Astrocyte (in vitro differentiated cells and primary cell): Measurements from ENCODE around the gene APBA2. TPM values are rescaled to one million over a fixed set of nuclear protein-coding genes. Genes with fewer than 3 reads are reported as not detected.

Experiments used
- DNase-seq: peaks from one replicate; pipeline ENCODE4 v3.0.0-alpha.2; 2010; ENCODE audit warnings: low read depth
- FAIRE-seq: peaks from 2 replicates; lab custom pipeline; 2011; peaks lifted over from hg19 to GRCh38; lab: Jason Lieb, UNC
- H2AFZ ChIP-seq: 2 replicates; pipeline ENCODE4 v1.6.0; 2012; ENCODE audit warnings: low read depth, low read length, inconsistent platforms
- H3K27ac ChIP-seq: 2 replicates; pipeline ENCODE4 v1.5.1; 2011; ENCODE audit warnings: low read depth, low read length, inconsistent platforms
- H3K27me3 ChIP-seq: 2 replicates; pipeline ENCODE4 v1.6.0; 2011; ENCODE audit warnings: low read length, inconsistent platforms; ENCODE audit not compliant: insufficient read depth
- H3K36me3 ChIP-seq: 2 replicates; pipeline ENCODE4 v1.5.1; 2011; ENCODE audit warnings: low read length, inconsistent platforms; ENCODE audit not compliant: insufficient read depth
- H3K4me1 ChIP-seq: 2 replicates; pipeline ENCODE4 v1.5.1; 2011; ENCODE audit warnings: low read length, inconsistent platforms; ENCODE audit not compliant: insufficient read depth
- H3K4me2 ChIP-seq: 2 replicates; pipeline ENCODE4 v1.6.0; 2012; ENCODE audit warnings: low read length, inconsistent platforms
- H3K4me3 ChIP-seq: 2 replicates; pipeline ENCODE4 v1.5.1; 2011; ENCODE audit warnings: low read depth, mild to moderate bottlenecking, low read length, inconsistent platforms; ENCODE audit not compliant: insufficient read depth
- H3K79me2 ChIP-seq: 2 replicates; pipeline ENCODE4 v1.6.0; 2012; ENCODE audit warnings: mild to moderate bottlenecking, low read length, inconsistent platforms; ENCODE audit not compliant: insufficient read depth
- H3K9ac ChIP-seq: 2 replicates; pipeline ENCODE4 v1.6.0; 2012; ENCODE audit warnings: mild to moderate bottlenecking, low read length, inconsistent platforms
- H3K9me3 ChIP-seq: 2 replicates; pipeline ENCODE4 v1.5.1; 2012; ENCODE audit warnings: low read depth, mild to moderate bottlenecking, low read length, inconsistent platforms; ENCODE audit not compliant: insufficient read depth
- H4K20me1 ChIP-seq: 2 replicates; pipeline ENCODE4 v1.6.0; 2012; ENCODE audit warnings: low read length, inconsistent platforms; ENCODE audit not compliant: insufficient read depth
- H3K27ac Mint-ChIP-seq: one replicate; pipeline ENCODE4 v1.8.0; 2021; ENCODE audit warnings: mild to moderate bottlenecking, mixed read lengths; ENCODE audit not compliant: unreplicated experiment
- H3K27me3 Mint-ChIP-seq: one replicate; pipeline ENCODE4 v1.8.0; 2021; ENCODE audit warnings: low read depth, mixed read lengths; ENCODE audit not compliant: unreplicated experiment
- H3K36me3 Mint-ChIP-seq: one replicate; pipeline ENCODE4 v1.8.0; 2021; ENCODE audit warnings: low read depth, mixed read lengths; ENCODE audit not compliant: unreplicated experiment
- H3K4me1 Mint-ChIP-seq: one replicate; pipeline ENCODE4 v1.8.0; 2021; ENCODE audit warnings: low read depth, mixed read lengths; ENCODE audit not compliant: unreplicated experiment
- H3K4me3 Mint-ChIP-seq: one replicate; pipeline ENCODE4 v1.8.0; 2021; ENCODE audit warnings: mild to moderate bottlenecking, moderate library complexity, mixed read lengths; ENCODE audit not compliant: unreplicated experiment
- H3K9me3 Mint-ChIP-seq: one replicate; pipeline ENCODE4 v1.8.0; 2021; ENCODE audit warnings: mild to moderate bottlenecking, mixed read lengths; ENCODE audit not compliant: unreplicated experiment
- CTCF ChIP-seq: IDR thresholded peaks from 2 replicates; pipeline ENCODE4 v1.5.1; 2011; ENCODE audit warnings: low read depth, mild to moderate bottlenecking, inconsistent platforms, low read length, moderate library complexity; ENCODE audit not compliant: insufficient read depth
- EZH2 ChIP-seq: IDR thresholded peaks from 2 replicates; pipeline ENCODE4 v1.6.1; 2012; ENCODE audit warnings: mild to moderate bottlenecking, low read length, inconsistent platforms; ENCODE audit not compliant: insufficient read depth
- total RNA-seq: library from RNA; stranded (reverse); gene quantifications from 2 replicates; pipeline ENCODE4 v1.2.1, GENCODE V29; 2021

The APBA2 gene
- total RNA-seq, 1 donor from 2014 or later, result 15.2 TPM

GRCh38 chr15:28901987-28902745, 16.4 kb downstream of the APBA2 start:
- H3K27me3 Mint-ChIP-seq, result peaks cover 2% of the 10 kb centered on the region
- H3K4me1 Mint-ChIP-seq, result peaks cover 1% of the 10 kb centered on the region
- H3K36me3 ChIP-seq, result no peaks in the 10 kb centered on the region
- no peak overlapping the region for H3K4me3 Mint-ChIP-seq
- no peak overlapping the region for H2AFZ ChIP-seq
- no peaks in the 10 kb centered on the region for H3K9me3 ChIP-seq
- H3K4me3 ChIP-seq, result no peak overlapping the region
- H3K27me3 ChIP-seq, result no peaks in the 10 kb centered on the region
- FAIRE-seq, result no peak
- no peaks in the 10 kb centered on the region for H3K9me3 Mint-ChIP-seq
- TF ChIP-seq EZH2, result no peak
- no peaks in the 10 kb centered on the region for H3K4me1 ChIP-seq
- no peak overlapping the region for H3K27ac ChIP-seq
- no peak overlapping the region for H3K4me2 ChIP-seq
- H4K20me1 ChIP-seq, result peaks cover 44% of the 10 kb centered on the region
- peaks cover 52% of the 10 kb centered on the region for H3K79me2 ChIP-seq
- no peak overlapping the region for H3K27ac Mint-ChIP-seq
- H3K9ac ChIP-seq, result no peak overlapping the region
- H3K36me3 Mint-ChIP-seq, result no peaks in the 10 kb centered on the region
- no peak for DNase-seq

- TF ChIP-seq EZH2 (no peak), CTCF (no peak)
- Mint-ChIP-seq H3K27ac (no peak overlapping the region), H3K9me3 (no peaks in the 10 kb centered on the region), H3K4me3 (no peak overlapping the region), H3K4me1 (no peaks in the 10 kb centered on the region), H3K27me3 (peaks cover 2% of the 10 kb centered on the region), H3K36me3 (no peaks in the 10 kb centered on the region)
- FAIRE-seq (no peak), DNase-seq (no peak)
- Histone ChIP-seq H2AFZ (no peak overlapping the region), H3K9ac (no peak overlapping the region), H3K27ac (no peak overlapping the region), H3K27me3 (no peaks in the 10 kb centered on the region), H3K36me3 (no peaks in the 10 kb centered on the region), H3K4me1 (no peaks in the 10 kb centered on the region), H3K4me2 (no peak overlapping the region), H4K20me1 (peaks cover 42% of the 10 kb centered on the region), H3K9me3 (no peaks in the 10 kb centered on the region), H3K79me2 (peaks cover 49% of the 10 kb centered on the region), H3K4me3 (no peak overlapping the region)
These were observed 17.1 kb downstream of the APBA2 start for GRCh38 chr15:28902856-28903255.

- H3K4me1 Mint-ChIP-seq, result no peaks in the 10 kb centered on the region
- DNase-seq, result no peak
- no peak overlapping the region for H3K4me2 ChIP-seq
- H3K4me3 Mint-ChIP-seq, result no peak overlapping the region
- no peak overlapping the region for H3K9ac ChIP-seq
- peaks cover 2% of the 10 kb centered on the region for H3K27me3 Mint-ChIP-seq
- no peaks in the 10 kb centered on the region for H3K36me3 Mint-ChIP-seq
- no peaks in the 10 kb centered on the region for H3K36me3 ChIP-seq
- H3K27me3 ChIP-seq, result no peaks in the 10 kb centered on the region
- no peaks in the 10 kb centered on the region for H3K9me3 Mint-ChIP-seq
- H3K79me2 ChIP-seq, result peaks cover 44% of the 10 kb centered on the region
- H2AFZ ChIP-seq, result no peak overlapping the region
- no peak for TF ChIP-seq CTCF
- TF ChIP-seq EZH2, result no peak
- no peaks in the 10 kb centered on the region for H3K9me3 ChIP-seq
- H3K27ac ChIP-seq, result no peak overlapping the region
- FAIRE-seq, result no peak
- H3K4me3 ChIP-seq, result no peak overlapping the region
- no peak overlapping the region for H3K27ac Mint-ChIP-seq
- no peaks in the 10 kb centered on the region for H3K4me1 ChIP-seq
- H4K20me1 ChIP-seq, result peaks cover 39% of the 10 kb centered on the region
These were observed 17.8 kb downstream of the APBA2 start for GRCh38 chr15:28903555-28903954.
